AG04450 (cell line): ENCODE results near the gene KRT15. TPM values are rescaled to one million over a fixed set of nuclear protein-coding genes. Genes with fewer than 3 reads are reported as not detected.
"Not testable (repeated sequence)": the region's sequence is repeated elsewhere in the genome, so short reads cannot be mapped to it uniquely, and the experiment has no call there.

Experiments
- CTCF ChIA-PET: fragments of 300-600, 350-600 bp; formaldehyde crosslinking; extraction: SDS; loops from one replicate; lab custom pipeline; 2022; ENCODE audit warnings: antibody characterized with exemption, inconsistent platforms; lab: Charles Lee
- POLR2A ChIA-PET: fragments of 350-600 bp; formaldehyde crosslinking; extraction: SDS; loops from one replicate; lab custom pipeline; 2021; ENCODE audit warnings: antibody characterized with exemption, inconsistent platforms; lab: Yijun Ruan, JAX
- DNase-seq: peaks from one replicate; pipeline ENCODE4 v3.0.0-alpha.2; 2011; ENCODE audit warnings: low read depth, low spot score
- H3K27ac ChIP-seq: one replicate; pipeline ENCODE4 v1.5.1; 2012; ENCODE audit warnings: low read depth, low read length, control low read depth
- H3K27me3 ChIP-seq: one replicate; pipeline ENCODE4 v1.6.0; 2012; ENCODE audit warnings: low read length; ENCODE audit not compliant: control insufficient read depth, insufficient read depth
- H3K4me3 ChIP-seq: 2 replicates; pipeline ENCODE4 v1.5.1; 2011; ENCODE audit warnings: mild to moderate bottlenecking, low read depth, low read length, control low read depth
- H3K9me3 ChIP-seq: 2 replicates; pipeline ENCODE4 v1.5.1; 2012; ENCODE audit warnings: low read length; ENCODE audit not compliant: control insufficient read depth, insufficient read depth
- CTCF ChIP-seq: IDR thresholded peaks from 2 replicates; pipeline ENCODE4 v1.5.1; 2011; ENCODE audit warnings: low read depth, low read length, control low read depth, inconsistent platforms
- polyA plus RNA-seq: library from polyadenylated mRNA; depleted of rRNA; stranded (reverse); fragments of >200 nt; gene quantifications from 2 replicates; pipeline ENCODE4 v1.2.3, GENCODE V29; 2011

KRT15 gene
- polyA plus RNA-seq, 1 experiment, result 1.4 TPM

- TF ChIP-seq CTCF, result no peak
- CTCF ChIA-PET, result interaction anchor here (0.7 to 1.7 kb wide), 4 partner anchors 103 to 172 kb away, joined by 3 to 10 read pairs (median 4); no protein-coding TSS in a partner anchor
- POLR2A ChIA-PET, result no interaction called here
Observed at GRCh38 chr17:41545829-41546410, 27.2 kb upstream of the KRT15 start.

GRCh38 chr17:41544935-41545334 lies 26.2 kb upstream of the KRT15 start:
- Histone ChIP-seq H3K27me3 (no peaks in the 10 kb centered on the region), H3K27ac (no peak overlapping the region), H3K4me3 (no peak overlapping the region), H3K9me3 (peaks cover 9% of the 10 kb centered on the region)
- CTCF ChIA-PET, result interaction anchor here (0.6 to 1.7 kb wide), 6 partner anchors 14 to 734 kb away, joined by 3 to 10 read pairs (median 4); no protein-coding TSS in a partner anchor
- no peak for TF ChIP-seq CTCF
- POLR2A ChIA-PET, result no interaction called here
- no peak for DNase-seq

More at GRCh38 chr17:41545829-41546410, 27.2 kb upstream of the KRT15 start:
- no peak overlapping the region for H3K4me3 ChIP-seq
- no peak overlapping the region for H3K27ac ChIP-seq
- H3K9me3 ChIP-seq, result peaks cover 9% of the 10 kb centered on the region
- DNase-seq, result no peak
- H3K27me3 ChIP-seq, result no peaks in the 10 kb centered on the region

GRCh38 chr17:41544491-41544892 lies 25.8 kb upstream of the KRT15 start:
- H3K9me3 ChIP-seq, result peaks cover 9% of the 10 kb centered on the region
- CTCF ChIA-PET, result interaction anchor here (0.6 to 1.7 kb wide), 3 partner anchors 14 to 733 kb away, joined by 3 to 10 read pairs (median 4); no protein-coding TSS in a partner anchor
- no peak for DNase-seq
- no peak for TF ChIP-seq CTCF
- H3K4me3 ChIP-seq, result no peak overlapping the region
- H3K27ac ChIP-seq, result peak overlapping the region; percentile 21
- H3K27me3 ChIP-seq, result no peaks in the 10 kb centered on the region
- POLR2A ChIA-PET, result no interaction called here

- CTCF ChIA-PET, result interaction anchor here (2.3 kb wide), 1 partner anchor 106 kb away, joined by 9 read pairs; no protein-coding TSS in a partner anchor
- H3K27ac ChIP-seq, H3K27me3 ChIP-seq, H3K9me3 ChIP-seq, H3K4me3 ChIP-seq, DNase-seq, POLR2A ChIA-PET: not testable (repeated sequence)
Observed at GRCh38 chr17:41542786-41543185, 24.1 kb upstream of the KRT15 start.

GRCh38 chr17:41542357-41542756 lies 23.7 kb upstream of the KRT15 start:
- no peak overlapping the region for H3K4me3 ChIP-seq
- ChIA-PET POLR2A (interaction anchor here (0.6 kb wide), 1 partner anchor 408 kb away, joined by 4 read pairs; no protein-coding TSS in a partner anchor), CTCF (interaction anchor here (0.9 to 6.6 kb wide), 3 partner anchors 7 to 633 kb away, joined by 4 to 60 read pairs (median 9); no protein-coding TSS in a partner anchor)
- TF ChIP-seq CTCF, result no peak
- peaks cover 8% of the 10 kb centered on the region for H3K9me3 ChIP-seq
- DNase-seq, result no peak
- no peaks in the 10 kb centered on the region for H3K27me3 ChIP-seq
- H3K27ac ChIP-seq, result no peak overlapping the region
